GM13977 (cell line): ENCODE data around the gene CRIP1.

Experiments
- DNase-seq: peaks from one replicate; pipeline ENCODE4 v3.0.0; 2012; ENCODE audit warnings: low spot score
- in situ Hi-C: fragments of 300-500 bp; cut with MboI; formaldehyde crosslinking; loops from one replicate; pipeline ENCODE4 v1.12.0; 2022; ENCODE audit warnings: low sequenced_read_pairs, low pct_unique_long_range_greater_than_20kb, mixed read lengths, inconsistent platforms; ENCODE audit not compliant: unreplicated experiment
- TF ChIP-seq, protein P1 (sequence below): IDR thresholded peaks from 2 replicates; pipeline ENCODE4 v1.5.1; 2012; ENCODE audit warnings: mild to moderate bottlenecking, control low read depth; ENCODE audit not compliant: insufficient read depth; ENCODE audit errors: extremely low read depth, missing control alignments

The CRIP1 gene

DNA sequence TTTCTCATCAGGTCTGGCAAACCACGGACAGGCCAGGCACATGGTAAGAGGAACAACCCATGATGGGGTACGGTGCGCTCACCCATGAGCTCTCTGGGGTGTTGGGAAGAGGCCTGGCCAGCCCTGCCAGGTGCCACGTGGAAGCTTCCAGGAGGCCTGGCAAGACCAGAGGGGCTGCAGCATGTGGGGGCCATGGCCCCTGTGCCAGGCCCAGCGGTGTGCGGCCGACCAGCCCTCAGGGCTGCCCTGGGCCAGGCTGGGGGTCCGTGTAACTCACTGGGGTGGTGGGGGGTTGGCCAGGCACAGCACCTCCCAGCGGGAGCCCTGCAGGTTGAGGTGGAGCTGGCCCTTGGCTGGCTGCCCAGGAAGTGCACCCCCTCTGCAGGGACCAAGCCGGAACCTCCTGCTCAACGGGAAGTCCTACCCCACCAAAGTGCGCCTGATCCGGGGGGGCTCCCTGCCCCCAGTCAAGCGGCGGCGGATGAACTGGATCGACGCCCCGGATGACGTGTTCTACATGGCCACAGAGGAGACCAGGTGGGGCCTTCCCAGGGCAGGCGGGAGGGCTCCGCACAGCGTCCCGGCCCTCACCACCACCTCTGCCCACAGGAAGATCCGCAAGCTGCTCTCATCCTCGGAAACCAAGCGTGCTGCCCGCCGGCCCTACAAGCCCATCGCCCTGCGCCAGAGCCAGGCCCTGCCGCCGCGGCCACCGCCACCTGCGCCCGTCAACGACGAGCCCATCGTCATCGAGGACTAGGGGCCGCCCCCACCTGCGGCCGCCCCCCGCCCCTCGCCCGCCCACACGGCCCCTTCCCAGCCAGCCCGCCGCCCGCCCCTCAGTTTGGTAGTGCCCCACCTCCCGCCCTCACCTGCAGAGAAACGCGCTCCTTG is 17.0 kb upstream of the CRIP1 start:
- TF ChIP-seq, protein P1, sequence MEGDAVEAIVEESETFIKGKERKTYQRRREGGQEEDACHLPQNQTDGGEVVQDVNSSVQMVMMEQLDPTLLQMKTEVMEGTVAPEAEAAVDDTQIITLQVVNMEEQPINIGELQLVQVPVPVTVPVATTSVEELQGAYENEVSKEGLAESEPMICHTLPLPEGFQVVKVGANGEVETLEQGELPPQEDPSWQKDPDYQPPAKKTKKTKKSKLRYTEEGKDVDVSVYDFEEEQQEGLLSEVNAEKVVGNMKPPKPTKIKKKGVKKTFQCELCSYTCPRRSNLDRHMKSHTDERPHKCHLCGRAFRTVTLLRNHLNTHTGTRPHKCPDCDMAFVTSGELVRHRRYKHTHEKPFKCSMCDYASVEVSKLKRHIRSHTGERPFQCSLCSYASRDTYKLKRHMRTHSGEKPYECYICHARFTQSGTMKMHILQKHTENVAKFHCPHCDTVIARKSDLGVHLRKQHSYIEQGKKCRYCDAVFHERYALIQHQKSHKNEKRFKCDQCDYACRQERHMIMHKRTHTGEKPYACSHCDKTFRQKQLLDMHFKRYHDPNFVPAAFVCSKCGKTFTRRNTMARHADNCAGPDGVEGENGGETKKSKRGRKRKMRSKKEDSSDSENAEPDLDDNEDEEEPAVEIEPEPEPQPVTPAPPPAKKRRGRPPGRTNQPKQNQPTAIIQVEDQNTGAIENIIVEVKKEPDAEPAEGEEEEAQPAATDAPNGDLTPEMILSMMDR = no peak
- in situ Hi-C loops = no loop called here

DNA sequence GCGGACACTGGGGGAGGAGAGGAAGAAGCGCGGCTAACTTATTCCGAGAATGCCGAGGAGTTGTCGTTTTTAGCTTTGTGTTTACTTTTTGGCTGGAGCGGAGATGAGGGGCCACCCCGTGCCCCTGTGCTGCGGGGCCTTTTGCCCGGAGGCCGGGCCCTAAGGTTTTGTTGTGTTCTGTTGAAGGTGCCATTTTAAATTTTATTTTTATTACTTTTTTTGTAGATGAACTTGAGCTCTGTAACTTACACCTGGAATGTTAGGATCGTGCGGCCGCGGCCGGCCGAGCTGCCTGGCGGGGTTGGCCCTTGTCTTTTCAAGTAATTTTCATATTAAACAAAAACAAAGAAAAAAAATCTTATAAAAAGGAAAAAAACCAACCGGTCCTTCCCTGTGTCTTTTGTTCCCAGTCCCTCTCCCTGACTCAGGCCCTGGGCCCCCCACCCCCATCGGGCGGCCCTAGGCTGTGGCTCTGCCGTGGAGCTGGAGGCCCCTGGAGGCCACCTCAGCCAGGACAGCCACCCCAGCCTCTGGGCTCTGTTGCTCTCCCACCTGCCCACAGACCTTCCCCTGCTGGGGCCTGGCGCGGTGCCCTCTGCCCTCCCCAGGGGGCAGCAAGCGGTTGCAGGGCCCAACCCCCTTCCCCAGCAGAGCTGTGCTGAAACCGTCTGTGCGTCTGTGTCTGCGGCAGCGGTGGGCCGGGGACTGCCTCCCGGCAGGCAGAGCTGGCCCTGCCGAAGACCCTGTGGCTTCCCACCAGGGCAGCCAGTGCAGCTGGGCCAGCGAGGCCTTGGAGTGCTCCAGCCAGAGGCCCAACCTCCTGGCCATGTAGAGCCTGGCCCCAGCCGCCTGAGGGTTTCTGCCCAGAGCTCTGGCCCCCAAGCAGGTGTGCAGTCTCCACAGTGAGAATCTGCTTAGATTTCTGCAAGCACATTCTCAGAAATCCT is 16.1 kb upstream of the CRIP1 start:
- TF ChIP-seq, protein P1 = no peak
- in situ Hi-C loops = no loop called here
- DNase-seq = no peak

More for the DNA sequence above, 17.0 kb upstream of the CRIP1 start:
- no peak for DNase-seq

DNA sequence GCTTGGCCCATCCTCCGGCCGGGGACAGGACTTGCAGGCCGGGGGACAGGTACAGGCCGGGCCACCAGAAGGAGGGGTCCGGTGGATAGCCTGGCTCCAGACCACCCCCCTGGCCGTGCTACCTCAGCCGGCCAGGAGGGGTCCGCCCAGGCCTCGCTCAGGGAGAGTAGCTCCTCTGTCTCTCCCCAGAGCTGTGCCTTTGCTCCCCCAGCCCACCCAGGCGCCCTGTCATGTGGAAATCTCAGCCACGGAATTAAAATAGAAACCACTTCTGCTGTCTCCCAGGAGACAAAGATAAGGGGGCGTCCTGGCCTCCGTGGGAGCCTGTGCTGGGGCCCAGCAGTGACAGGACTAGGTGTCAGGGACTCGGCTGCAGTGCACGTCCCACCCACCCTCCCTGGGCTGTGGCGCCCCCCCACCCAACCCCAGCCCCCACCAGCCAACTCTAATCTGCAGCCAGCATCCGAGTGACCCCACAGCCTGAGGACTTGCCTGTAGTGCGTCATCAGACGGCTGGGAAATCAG is 15.3 kb upstream of the CRIP1 start:
- TF ChIP-seq, protein P1 = no peak
- DNase-seq = no peak
- in situ Hi-C loops = no loop called here

DNA sequence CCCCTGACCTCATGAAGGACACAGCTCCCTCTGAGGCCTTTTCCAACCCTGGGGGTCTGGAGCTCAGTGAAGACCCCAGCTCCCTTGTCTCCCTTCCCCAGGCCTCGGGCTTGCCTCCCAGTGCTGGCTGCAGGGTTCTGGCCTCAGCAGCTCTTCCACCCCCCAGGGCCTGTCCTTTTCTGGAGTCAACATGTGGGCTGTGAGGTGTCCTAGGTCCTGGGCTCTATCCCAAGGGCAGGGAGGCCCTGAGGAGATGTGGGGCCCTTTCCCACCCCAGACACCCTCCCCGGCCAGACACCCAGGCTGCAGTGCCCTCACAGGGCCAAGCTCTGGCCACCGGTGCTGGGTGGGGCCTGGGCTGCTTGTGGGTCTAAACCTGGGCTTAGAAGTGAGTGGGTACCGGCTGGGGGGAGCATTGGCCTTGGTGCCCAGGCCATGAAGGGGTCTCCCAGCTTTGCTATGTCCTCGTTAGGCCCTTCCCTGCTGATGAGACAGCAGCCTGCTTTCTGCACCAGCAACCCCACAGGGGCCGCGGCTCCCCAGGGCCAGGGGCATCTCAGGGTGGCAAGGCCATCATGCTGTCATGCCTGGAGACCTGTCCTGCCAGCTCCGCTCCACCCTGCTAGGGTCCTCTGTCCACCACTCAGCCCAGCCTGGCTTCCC is 14.7 kb upstream of the CRIP1 start:
- TF ChIP-seq, protein P1 = no peak
- DNase-seq = no peak
- in situ Hi-C loops = no loop called here

DNA sequence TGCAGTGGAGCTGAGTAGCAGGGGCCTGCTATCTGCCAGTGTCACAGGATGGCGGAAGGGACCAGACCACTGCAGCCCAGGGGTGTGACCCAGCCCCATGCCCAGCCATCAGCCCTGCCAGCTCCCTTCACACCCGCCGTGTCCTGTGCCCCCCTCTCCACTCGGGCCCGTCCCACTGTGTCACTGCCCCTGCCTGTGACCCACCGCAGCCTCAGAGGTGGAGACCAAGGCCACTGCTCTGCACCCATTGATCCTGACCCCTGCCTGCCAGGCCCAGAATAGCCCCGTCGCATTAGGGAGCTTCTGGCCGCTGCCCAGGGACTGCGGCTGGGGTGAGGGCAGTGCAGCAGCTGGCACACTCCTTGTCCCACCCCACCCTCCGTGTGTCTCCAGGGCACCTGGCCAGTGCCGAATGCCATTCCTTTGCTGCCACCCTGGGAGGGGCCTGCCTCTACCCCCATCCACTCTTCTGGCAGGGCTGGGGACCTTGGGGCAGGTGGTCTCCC is 14.1 kb upstream of the CRIP1 start:
- in situ Hi-C loops = no loop called here
- TF ChIP-seq, protein P1 = no peak
- no peak for DNase-seq
